Midbrain (tissue), 1 donor: ENCODE results near the gene CTSK.

Experiments
- DNase-seq: peaks from one replicate; lab custom pipeline; 2025; lab: John Stamatoyannopoulos, UW

Gene CTSK

DNA sequence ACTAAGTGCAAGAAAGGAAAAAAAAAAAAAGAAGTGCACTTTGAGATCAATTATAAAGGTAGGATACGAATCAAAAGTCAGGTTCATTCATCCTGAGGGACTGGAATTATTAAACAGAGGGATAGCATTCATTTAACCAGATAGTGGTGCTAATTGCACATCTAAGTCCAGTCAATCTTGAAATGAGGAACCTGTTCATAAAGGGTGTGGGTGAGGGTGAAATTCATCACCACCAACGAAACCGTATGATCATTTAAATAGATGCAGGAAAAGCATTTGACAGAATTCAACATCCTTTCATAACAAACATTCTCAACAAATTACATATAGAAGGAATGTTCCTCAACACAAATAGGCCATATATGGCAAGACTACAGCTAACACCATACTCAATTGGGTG lies 48.0 kb downstream of the CTSK start:
- DNase-seq: no peak

DNA sequence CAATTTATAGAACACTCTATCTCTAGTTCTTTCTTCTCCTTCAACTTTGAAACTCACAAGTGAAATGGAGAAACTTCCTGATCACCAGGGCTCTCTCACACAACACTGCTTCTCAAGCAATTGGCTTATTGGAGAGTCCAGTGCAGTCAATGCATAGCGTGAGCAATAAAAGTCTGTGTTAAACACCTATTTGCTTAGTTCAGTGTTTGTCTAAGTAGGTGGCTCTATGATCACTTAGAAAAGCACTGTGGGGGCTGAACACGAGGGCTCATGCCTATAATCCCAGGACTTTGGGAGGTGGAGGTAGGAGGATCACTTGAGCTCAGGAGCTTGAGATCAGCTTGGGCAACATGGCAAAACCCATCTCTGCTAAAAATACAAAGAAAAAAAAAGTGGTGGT lies 54.6 kb downstream of the CTSK start:
- no peak for DNase-seq

DNA sequence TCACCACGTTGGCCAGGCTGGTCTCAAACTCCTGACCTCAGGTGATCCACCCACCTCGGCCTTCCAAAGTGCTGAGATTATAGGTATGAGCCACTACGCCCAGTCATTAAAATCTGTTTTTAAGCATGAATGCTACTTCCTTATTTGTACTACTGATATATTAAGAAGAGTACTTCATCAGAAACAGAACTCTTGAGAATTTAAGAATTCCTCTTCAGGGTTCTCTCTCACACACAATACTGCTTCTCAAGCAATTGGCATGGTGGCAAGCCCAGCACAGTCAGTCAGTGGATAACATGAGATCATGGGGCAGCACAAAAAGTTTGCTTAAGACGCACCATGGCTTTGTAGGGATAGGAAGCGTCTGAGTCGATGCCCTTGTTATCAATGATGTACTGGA lies 56.6 kb downstream of the CTSK start:
- no peak for DNase-seq

DNA sequence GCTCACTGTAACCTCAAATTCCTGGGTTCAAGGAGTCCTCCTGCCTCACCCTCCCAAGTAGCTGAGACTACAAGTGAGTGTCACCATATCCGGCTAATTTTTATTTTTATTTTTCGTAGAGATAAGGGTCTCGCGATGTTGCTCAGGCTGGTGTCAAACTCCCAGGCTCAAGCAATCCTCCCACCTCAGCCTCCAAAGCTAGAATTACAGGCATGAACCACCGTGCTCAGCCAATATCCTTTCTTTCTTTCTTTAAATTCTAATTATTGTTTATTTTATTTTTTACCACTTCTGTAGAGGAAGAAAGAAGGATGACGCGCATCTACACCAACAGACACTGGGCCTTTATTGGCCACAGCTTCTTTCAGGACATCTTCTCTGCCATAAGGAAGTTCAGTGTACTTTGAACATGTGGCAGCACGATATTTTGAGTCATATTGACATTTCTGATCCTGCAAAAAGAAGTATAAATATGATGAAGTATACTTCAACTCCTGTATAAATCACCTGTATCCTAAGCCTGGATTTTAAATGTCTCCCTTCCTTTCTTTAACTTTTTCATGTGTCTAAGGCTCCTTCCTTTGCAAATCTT lies 58.2 kb downstream of the CTSK start:
- no peak for DNase-seq

DNA sequence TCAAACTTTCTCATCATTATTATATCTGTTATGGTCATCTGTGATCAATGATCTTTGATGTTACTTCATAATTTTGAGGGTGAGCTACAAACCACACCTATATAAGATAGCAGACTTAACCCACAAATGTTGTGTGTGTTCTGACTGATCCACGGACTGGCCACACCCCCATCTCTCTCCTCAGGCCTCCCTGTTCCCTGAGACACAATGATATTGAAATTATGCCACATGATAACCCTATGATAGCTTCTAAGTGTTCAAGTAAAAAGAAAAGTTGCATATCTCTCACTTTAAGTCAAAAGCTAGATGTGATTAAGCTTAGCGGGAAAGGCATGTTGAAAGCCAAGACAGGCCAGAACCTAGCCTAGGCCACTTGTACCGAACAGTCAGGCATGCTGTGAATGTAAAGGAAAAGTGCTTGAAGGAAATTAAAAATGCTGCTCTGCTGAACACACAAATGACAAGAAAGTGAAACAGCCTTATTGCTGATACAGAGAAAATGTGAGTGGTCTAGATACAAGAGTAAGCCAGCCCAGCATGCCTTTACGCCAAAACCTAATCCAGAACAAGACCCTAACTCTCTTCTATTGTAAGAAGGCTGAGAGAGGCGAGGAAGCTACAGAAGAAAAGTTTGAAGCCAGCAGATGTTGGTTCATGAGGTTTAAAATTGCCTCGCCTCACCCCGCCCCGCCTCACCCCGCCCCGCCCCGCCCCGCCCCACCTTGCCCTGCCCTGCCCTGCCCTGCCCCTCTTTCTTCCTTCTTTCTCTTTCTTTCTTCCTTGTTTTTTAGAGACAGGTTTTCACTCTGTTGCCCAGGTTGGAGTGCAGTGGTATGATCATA lies 59.0 kb downstream of the CTSK start:
- DNase-seq: no peak
